ENCODE results near the gene HNRNPL. TPM values are rescaled to one million over a fixed set of nuclear protein-coding genes. Genes with fewer than 3 reads are reported as not detected.

Gene HNRNPL
- total RNA-seq, 3 donors from 2014 or later (not counting 1 experiment from before 2014, with no cell fraction given) = 636 to 800 (median 702) TPM

DNA sequence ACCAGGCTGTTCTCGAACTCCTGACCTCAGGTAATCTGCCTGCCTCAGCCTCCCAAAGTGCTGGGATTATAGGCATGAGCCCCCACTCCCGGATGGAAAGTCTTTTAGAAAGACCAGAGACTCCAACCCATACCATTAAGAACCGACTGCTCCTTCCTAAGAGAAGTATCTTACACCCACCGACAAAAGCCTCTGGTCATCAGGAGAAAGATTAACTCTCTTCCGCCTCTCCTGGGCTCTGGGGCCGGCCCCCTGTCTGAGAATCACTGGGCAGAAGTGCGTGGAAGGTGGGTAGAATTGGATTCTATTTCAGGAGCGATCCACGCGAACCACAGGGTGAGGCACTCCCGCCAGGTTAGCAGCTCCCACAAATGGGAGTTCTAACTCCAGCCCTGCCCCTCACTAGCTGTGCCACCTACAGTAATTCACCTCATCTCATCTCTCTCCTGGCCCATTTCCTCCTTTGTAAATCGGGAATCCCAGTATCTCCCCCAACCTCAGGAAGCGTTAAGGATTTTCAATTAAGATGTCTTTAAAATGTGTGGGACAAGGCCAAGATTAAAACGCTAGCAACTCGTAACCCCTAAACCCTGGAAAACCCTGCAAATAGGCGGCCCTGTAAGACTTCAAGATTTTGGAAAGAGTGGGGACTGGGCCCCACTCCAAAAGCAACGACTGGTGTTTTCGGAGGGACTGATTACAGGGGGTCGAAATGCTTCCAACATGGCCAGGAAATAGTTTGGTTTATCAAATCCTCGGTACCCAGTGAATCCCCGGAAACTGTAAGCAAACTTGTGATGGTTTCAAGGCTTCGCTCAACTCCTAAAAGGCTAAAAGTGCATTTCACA is 1.3 kb downstream of the HNRNPL start:
- H3K36me3 Mint-ChIP-seq = peaks cover 22% of the 10 kb centered on the region
- 36% methylated on average over 20 of the region's 22 CpGs for WGBS (ENCODE audit: insufficient coverage)
- Histone ChIP-seq H3K36me3 (ENCODE audit: control insufficient read depth, insufficient read depth, low read length) (peaks cover 42% of the 10 kb centered on the region), H3K9me3 (ENCODE audit: control insufficient read depth, insufficient read depth, low read length) (no peaks in the 10 kb centered on the region), H3K27me3 (ENCODE audit: control insufficient read depth, insufficient read depth, low read length) (no peaks in the 10 kb centered on the region), H3K27ac (ENCODE audit: low read length) (peak overlapping the region; percentile 65), H3K4me3 (ENCODE audit: low read length) (peak overlapping the region; percentile 40), H3K4me1 (ENCODE audit: control insufficient read depth, insufficient read depth, low read length) (peaks cover 70% of the 10 kb centered on the region)
- no peak for ATAC-seq
- no peaks in the 10 kb centered on the region for H3K9me3 Mint-ChIP-seq
- H3K27me3 Mint-ChIP-seq (ENCODE audit: low read depth in 2 of 2) = no peaks in the 10 kb centered on the region
- TF ChIP-seq, protein P1, sequence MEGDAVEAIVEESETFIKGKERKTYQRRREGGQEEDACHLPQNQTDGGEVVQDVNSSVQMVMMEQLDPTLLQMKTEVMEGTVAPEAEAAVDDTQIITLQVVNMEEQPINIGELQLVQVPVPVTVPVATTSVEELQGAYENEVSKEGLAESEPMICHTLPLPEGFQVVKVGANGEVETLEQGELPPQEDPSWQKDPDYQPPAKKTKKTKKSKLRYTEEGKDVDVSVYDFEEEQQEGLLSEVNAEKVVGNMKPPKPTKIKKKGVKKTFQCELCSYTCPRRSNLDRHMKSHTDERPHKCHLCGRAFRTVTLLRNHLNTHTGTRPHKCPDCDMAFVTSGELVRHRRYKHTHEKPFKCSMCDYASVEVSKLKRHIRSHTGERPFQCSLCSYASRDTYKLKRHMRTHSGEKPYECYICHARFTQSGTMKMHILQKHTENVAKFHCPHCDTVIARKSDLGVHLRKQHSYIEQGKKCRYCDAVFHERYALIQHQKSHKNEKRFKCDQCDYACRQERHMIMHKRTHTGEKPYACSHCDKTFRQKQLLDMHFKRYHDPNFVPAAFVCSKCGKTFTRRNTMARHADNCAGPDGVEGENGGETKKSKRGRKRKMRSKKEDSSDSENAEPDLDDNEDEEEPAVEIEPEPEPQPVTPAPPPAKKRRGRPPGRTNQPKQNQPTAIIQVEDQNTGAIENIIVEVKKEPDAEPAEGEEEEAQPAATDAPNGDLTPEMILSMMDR (IDR thresholded peaks at IDR 0.05) = no peak
- peak overlapping the region; percentile 99 to 100 for H3K27ac Mint-ChIP-seq
- peak in 1 of 2 donors; percentile 22 for DNase-seq
- H3K4me3 Mint-ChIP-seq = peak overlapping the region; percentile 93
- intact Hi-C loops (cut with micrococcal nuclease) = no loop called here
- H3K4me1 Mint-ChIP-seq = peaks cover 71 to 81% of the 10 kb centered on the region in 2 donors

DNA sequence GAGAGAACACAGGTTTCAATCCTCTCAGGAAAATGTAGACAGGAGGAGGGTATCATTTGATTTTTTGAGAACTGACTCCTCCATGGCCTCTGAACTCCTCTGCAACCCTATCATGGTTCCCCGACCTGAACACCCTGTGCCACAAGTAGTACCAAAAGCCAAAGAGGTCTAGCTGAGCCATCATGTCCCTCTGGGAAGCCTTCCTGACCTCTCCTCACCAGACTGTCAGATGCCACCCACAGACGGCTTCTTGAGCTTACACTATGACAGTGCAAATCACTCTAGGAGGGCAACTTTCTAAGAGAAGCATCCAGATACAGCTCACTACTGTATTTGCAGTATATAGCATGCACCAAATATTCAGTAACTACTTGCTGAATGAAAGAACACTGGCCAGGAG is 3.7 kb downstream of the HNRNPL start:
- no peak for ATAC-seq
- H3K4me1 ChIP-seq (ENCODE audit: control insufficient read depth, insufficient read depth, low read length) = peaks cover 74% of the 10 kb centered on the region
- peaks cover 66% of the 10 kb centered on the region for H3K36me3 ChIP-seq (ENCODE audit: control insufficient read depth, insufficient read depth, low read length)
- no peak overlapping the region for H3K27ac ChIP-seq (ENCODE audit: low read length)
- no peak overlapping the region for H3K4me3 Mint-ChIP-seq
- peak overlapping the region; percentile 48 to 99 for H3K27ac Mint-ChIP-seq
- H3K9me3 ChIP-seq (ENCODE audit: control insufficient read depth, insufficient read depth, low read length) = no peaks in the 10 kb centered on the region
- intact Hi-C loops (cut with micrococcal nuclease) = no loop called here
- no peaks in the 10 kb centered on the region for H3K27me3 ChIP-seq (ENCODE audit: control insufficient read depth, insufficient read depth, low read length)
- peaks cover 34% of the 10 kb centered on the region for H3K36me3 Mint-ChIP-seq
- H3K4me3 ChIP-seq (ENCODE audit: low read length) = no peak overlapping the region
- TF ChIP-seq, protein P1 (IDR thresholded peaks at IDR 0.05) = no peak
- DNase-seq = no peak
- H3K4me1 Mint-ChIP-seq = peaks cover 76 to 89% of the 10 kb centered on the region in 2 donors
- no peaks in the 10 kb centered on the region for H3K9me3 Mint-ChIP-seq
- no peaks in the 10 kb centered on the region for H3K27me3 Mint-ChIP-seq (ENCODE audit: low read depth in 2 of 2)
- 64% methylated on average over 2 of the region's 2 CpGs for WGBS (ENCODE audit: insufficient coverage)

DNA sequence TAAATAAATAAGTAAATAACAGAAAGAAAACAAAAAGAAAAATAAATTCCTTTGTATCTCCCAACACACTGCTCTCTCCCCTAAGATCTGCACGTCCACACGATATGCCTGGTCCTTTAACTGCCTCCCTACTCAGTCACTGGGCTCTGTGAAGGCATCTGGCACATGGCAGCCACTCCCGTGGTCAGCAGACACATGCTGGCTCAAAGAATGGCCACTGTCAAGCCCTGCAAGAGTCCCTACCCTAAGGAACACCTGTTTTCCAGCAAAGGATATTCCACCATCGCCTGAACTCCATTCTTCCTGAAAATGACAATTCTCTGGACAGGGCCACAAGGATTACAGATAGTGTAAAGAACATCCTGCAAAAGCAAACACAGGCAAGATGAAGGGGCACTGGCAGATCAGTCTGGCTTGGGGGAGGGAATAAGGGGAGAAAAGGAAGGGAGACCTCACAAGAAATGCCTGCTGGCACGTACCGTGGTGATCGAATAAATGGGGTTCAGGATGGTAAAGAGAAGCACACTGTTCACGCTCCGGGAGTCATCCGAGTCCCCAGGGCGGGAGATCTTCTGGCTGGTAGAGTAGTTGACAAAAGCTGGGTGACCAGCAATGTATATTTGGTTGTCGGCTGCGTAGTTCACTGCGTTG is 4.3 kb downstream of the HNRNPL start:
- no peak overlapping the region for H3K27ac ChIP-seq (ENCODE audit: low read length)
- H3K9me3 ChIP-seq (ENCODE audit: control insufficient read depth, insufficient read depth, low read length) = no peaks in the 10 kb centered on the region
- no peaks in the 10 kb centered on the region for H3K9me3 Mint-ChIP-seq
- peak overlapping the region; percentile 48 to 99 for H3K27ac Mint-ChIP-seq
- H3K27me3 ChIP-seq (ENCODE audit: control insufficient read depth, insufficient read depth, low read length) = no peaks in the 10 kb centered on the region
- H3K36me3 Mint-ChIP-seq = peaks cover 34% of the 10 kb centered on the region
- intact Hi-C loops (cut with micrococcal nuclease) = no loop called here
- ATAC-seq (no peak), DNase-seq (no peak)
- TF ChIP-seq, protein P1 (IDR thresholded peaks at IDR 0.05) = no peak
- H3K27me3 Mint-ChIP-seq (ENCODE audit: low read depth in 2 of 2) = no peaks in the 10 kb centered on the region
- peaks cover 72% of the 10 kb centered on the region for H3K4me1 ChIP-seq (ENCODE audit: control insufficient read depth, insufficient read depth, low read length)
- H3K4me3 ChIP-seq (ENCODE audit: low read length) = no peak overlapping the region
- H3K4me3 Mint-ChIP-seq = peak overlapping the region; percentile 3
- peaks cover 70 to 89% of the 10 kb centered on the region in 2 donors for H3K4me1 Mint-ChIP-seq
- H3K36me3 ChIP-seq (ENCODE audit: control insufficient read depth, insufficient read depth, low read length) = peaks cover 72% of the 10 kb centered on the region
- whole genome bisulfite sequencing (ENCODE audit: insufficient coverage) = 94% methylated on average over 14 of the region's 14 CpGs
